Heart left ventricle (tissue), 13 donors: ENCODE results near the gene GZMM.

Source experiments
- POLR2A ChIP-seq, 2 donors: fragments of 450-650 bp; IDR thresholded peaks; one replicate each; pipeline ENCODE4 v1.6.1; 2017; ENCODE audit warnings: antibody characterized with exemption in 2 of 2, mild to moderate bottlenecking in 2 of 2, moderate library complexity in 2 of 2
- TF ChIP-seq, protein P1 (sequence below), 12 donors: fragments of 200-600 bp; sonication (generic) in 4 of 12; IDR thresholded peaks; one replicate each; pipeline versions ENCODE4 v1.5.0 to v1.8.0; 2018 to 2022; ENCODE audit warnings: antibody characterized with exemption in 12 of 12, mild to moderate bottlenecking in 5 of 12
- donor health status: ischemic (EF 13 %, LVEDD 7.1; RV severe dilation, severe dysfunction).
- donor health status: DM: no; HTN: yes; CAD: no.
- donor health status: DM: no; HTN: no; CAD: no.
- donor health status: ischemic (EF 25% LVEDD 6.9; RV normal size, moderate dysfunction).
- donor health status: ischemic (EF 25% LVEDD 5.7; RV mildly dilated, moderate dysfunction).
- donor health status: ischemic (EF 35%, LVEDD 5.7; RV mildly dilated, moderate dysfunction).
- donor health status: nonischemic (EF 11% LVEDD 7.7; RV severe dilation, severe dysfunction).
- donor health status: DM: yes; HTN: yes; CAD: no.
- donor health status: PGD.
- donor health status: ischemic (EF 29% LVEDD 5.4; RV normal size, mild dysfunction).
- donor health status: nonischemic (EF 23%, LVEDD 6.1; RV moderate dilation, normal function).

DNA sequence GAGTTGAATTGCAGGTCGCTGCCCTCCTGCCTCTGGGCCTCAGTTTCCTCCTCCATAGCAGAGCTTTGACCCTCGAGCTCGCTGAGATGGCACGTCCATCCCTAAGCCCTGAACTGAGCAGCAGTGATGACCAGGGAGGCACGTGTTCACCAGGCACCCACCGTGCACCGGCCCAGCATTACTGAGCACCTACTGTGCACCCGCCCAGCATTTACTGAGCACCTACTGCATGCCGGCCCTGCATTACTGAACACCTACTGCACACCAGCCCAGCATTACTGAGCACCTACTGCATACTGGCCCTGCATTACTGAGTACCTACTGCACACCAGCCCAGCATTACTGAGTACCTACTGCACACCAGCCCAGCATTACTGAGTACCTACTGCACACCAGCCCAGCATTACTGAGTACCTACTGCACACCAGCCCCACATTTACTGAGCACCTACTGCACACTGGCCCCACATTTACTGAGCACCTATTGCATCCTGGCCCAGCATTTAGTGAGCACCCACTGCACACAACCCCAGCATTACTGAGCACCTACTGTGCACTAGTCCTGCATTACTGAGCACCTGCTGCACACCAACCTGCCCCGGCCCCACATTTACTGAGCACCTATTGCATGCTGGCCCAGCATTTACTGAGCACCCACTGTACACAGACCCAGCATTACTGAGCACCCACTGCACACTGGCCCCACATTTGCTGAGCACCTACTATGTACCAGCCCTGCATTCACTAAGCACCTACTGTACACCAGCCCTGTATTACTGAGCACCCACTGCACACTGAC is 30.3 kb upstream of the GZMM start:
- TF ChIP-seq, protein P1, sequence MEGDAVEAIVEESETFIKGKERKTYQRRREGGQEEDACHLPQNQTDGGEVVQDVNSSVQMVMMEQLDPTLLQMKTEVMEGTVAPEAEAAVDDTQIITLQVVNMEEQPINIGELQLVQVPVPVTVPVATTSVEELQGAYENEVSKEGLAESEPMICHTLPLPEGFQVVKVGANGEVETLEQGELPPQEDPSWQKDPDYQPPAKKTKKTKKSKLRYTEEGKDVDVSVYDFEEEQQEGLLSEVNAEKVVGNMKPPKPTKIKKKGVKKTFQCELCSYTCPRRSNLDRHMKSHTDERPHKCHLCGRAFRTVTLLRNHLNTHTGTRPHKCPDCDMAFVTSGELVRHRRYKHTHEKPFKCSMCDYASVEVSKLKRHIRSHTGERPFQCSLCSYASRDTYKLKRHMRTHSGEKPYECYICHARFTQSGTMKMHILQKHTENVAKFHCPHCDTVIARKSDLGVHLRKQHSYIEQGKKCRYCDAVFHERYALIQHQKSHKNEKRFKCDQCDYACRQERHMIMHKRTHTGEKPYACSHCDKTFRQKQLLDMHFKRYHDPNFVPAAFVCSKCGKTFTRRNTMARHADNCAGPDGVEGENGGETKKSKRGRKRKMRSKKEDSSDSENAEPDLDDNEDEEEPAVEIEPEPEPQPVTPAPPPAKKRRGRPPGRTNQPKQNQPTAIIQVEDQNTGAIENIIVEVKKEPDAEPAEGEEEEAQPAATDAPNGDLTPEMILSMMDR (IDR thresholded peaks at IDR 0.05), result no peak
- no peak for TF ChIP-seq POLR2A (IDR thresholded peaks at IDR 0.05)
